ENCODE data around the gene TRIOBP. TPM values are rescaled to one million over a fixed set of nuclear protein-coding genes. Genes with fewer than 3 reads are reported as not detected.

Gene TRIOBP
- total RNA-seq, 4 donors from 2014 or later: 54.6 to 89.1 (median 83.6) TPM

- H3K27me3 ChIP-seq: no peaks in the 10 kb centered on the region
- no peaks in the 10 kb centered on the region for H3K9me3 ChIP-seq
- no peak overlapping the region for H3K4me3 ChIP-seq
- H3K27ac ChIP-seq: peak overlapping the region in 2 of 4 donors; percentile 1 to 34
- H3K36me3 ChIP-seq: peaks cover 0 to 30% (median 0%) of the 10 kb centered on the region in 3 donors
- TF ChIP-seq POLR2A (IDR thresholded peaks at IDR 0.05) (no peak), CTCF (IDR thresholded peaks at IDR 0.05) (no peak)
- DNase-seq: no peak
- H3K4me1 ChIP-seq: peaks cover 0 to 11% (median 5%) of the 10 kb centered on the region in 4 donors
These were observed 79.8 kb downstream of the TRIOBP start for GRCh38 chr22:37776639-37777005.

GRCh38 chr22:37777122-37777687 lies 80.4 kb downstream of the TRIOBP start:
- no peak for TF ChIP-seq CTCF (IDR thresholded peaks at IDR 0.05)
- TF ChIP-seq POLR2A (IDR thresholded peaks at IDR 0.05): no peak
- H3K36me3 ChIP-seq: peaks cover 0 to 24% (median 0%) of the 10 kb centered on the region in 3 donors
- no peak overlapping the region for H3K4me3 ChIP-seq
- H3K4me1 ChIP-seq: peaks cover 0 to 11% (median 5%) of the 10 kb centered on the region in 4 donors
- no peaks in the 10 kb centered on the region for H3K9me3 ChIP-seq
- H3K27me3 ChIP-seq: no peaks in the 10 kb centered on the region
- H3K27ac ChIP-seq: peak overlapping the region in 2 of 4 donors; percentile 1 to 57
- peak in 2 of 3 donors; percentile 18 to 72 for DNase-seq

GRCh38 chr22:37778370-37779009 lies 81.6 kb downstream of the TRIOBP start:
- H3K27ac ChIP-seq: no peak overlapping the region
- H3K4me1 ChIP-seq: peaks cover 0 to 11% (median 5%) of the 10 kb centered on the region in 4 donors
- H3K36me3 ChIP-seq: peaks cover 0 to 13% (median 0%) of the 10 kb centered on the region in 3 donors
- DNase-seq: no peak
- no peaks in the 10 kb centered on the region for H3K27me3 ChIP-seq
- H3K4me3 ChIP-seq: no peak overlapping the region
- no peak for TF ChIP-seq POLR2A (IDR thresholded peaks at IDR 0.05)
- TF ChIP-seq CTCF (IDR thresholded peaks at IDR 0.05): no peak
- H3K9me3 ChIP-seq: no peaks in the 10 kb centered on the region

GRCh38 chr22:37781434-37782059 lies 84.7 kb downstream of the TRIOBP start:
- H3K4me3 ChIP-seq: no peak overlapping the region
- H3K27me3 ChIP-seq: no peaks in the 10 kb centered on the region
- TF ChIP-seq POLR2A (IDR thresholded peaks at IDR 0.05): no peak
- TF ChIP-seq CTCF (IDR thresholded peaks at IDR 0.05): peak in 1 of 6 experiments; percentile 4
- peaks cover 0 to 24% (median 8%) of the 10 kb centered on the region in 4 donors for H3K4me1 ChIP-seq
- no peaks in the 10 kb centered on the region for H3K36me3 ChIP-seq
- H3K27ac ChIP-seq: no peak overlapping the region
- no peak for DNase-seq
- no peaks in the 10 kb centered on the region for H3K9me3 ChIP-seq

- no peak for DNase-seq
- Histone ChIP-seq H3K4me3 (no peak overlapping the region), H3K9me3 (no peaks in the 10 kb centered on the region)
These were observed 85.7 kb downstream of the TRIOBP start for GRCh38 chr22:37782340-37783168.

More at GRCh38 chr22:37782340-37783168, 85.7 kb downstream of the TRIOBP start:
- H3K27me3 ChIP-seq: no peaks in the 10 kb centered on the region
- peaks cover 0 to 14% (median 3%) of the 10 kb centered on the region in 4 donors for H3K4me1 ChIP-seq
- no peaks in the 10 kb centered on the region for H3K36me3 ChIP-seq
- no peak overlapping the region for H3K27ac ChIP-seq
- TF ChIP-seq CTCF (IDR thresholded peaks at IDR 0.05) (no peak), POLR2A (IDR thresholded peaks at IDR 0.05) (no peak)

Data from Peyer's patch (tissue), 4 donors.